Measurements from ENCODE around the gene ITGB8. TPM values are rescaled to one million over a fixed set of nuclear protein-coding genes. Genes with fewer than 3 reads are reported as not detected.
"Not testable (repeated sequence)": the region's sequence is repeated elsewhere in the genome, so short reads cannot be mapped to it uniquely, and the experiment has no call there.

ITGB8 gene
- total and polyA plus RNA-seq, 9 donors = 3.7 to 45.5 (median 10.6) TPM

DNA sequence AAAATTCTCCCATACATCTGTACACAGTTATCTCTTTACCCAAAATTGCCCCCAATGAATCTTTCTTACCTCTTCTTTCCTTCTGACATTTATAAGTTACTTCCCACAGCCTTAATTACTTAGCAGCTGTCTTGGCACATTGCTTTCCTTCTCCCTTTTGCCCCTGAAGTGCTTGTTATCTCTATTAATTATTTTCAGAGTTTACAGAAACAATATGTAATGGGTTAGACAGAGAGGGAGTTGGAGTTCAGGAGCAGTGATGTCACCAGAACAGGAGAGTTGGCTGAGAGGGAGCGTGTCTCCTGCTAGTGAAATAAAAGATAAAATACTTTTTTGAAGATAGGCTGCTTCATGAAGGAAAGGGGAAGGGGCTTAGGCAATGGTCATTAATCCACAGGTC is 57.4 kb downstream of the ITGB8 start:
- no peaks in the 10 kb centered on the region for H3K9me3 ChIP-seq
- no peaks in the 10 kb centered on the region for H3K4me1 ChIP-seq (ENCODE audit: insufficient read depth)
- no peak for DNase-seq
- no peaks in the 10 kb centered on the region for H3K27me3 ChIP-seq
- TF ChIP-seq, protein P1, sequence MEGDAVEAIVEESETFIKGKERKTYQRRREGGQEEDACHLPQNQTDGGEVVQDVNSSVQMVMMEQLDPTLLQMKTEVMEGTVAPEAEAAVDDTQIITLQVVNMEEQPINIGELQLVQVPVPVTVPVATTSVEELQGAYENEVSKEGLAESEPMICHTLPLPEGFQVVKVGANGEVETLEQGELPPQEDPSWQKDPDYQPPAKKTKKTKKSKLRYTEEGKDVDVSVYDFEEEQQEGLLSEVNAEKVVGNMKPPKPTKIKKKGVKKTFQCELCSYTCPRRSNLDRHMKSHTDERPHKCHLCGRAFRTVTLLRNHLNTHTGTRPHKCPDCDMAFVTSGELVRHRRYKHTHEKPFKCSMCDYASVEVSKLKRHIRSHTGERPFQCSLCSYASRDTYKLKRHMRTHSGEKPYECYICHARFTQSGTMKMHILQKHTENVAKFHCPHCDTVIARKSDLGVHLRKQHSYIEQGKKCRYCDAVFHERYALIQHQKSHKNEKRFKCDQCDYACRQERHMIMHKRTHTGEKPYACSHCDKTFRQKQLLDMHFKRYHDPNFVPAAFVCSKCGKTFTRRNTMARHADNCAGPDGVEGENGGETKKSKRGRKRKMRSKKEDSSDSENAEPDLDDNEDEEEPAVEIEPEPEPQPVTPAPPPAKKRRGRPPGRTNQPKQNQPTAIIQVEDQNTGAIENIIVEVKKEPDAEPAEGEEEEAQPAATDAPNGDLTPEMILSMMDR (IDR thresholded peaks at IDR 0.05) = no peak
- TF ChIP-seq POLR2A (IDR thresholded peaks at IDR 0.05) (no peak), EP300 (IDR thresholded peaks at IDR 0.05) (no peak)
- intact Hi-C loops (cut with DNase I) = no loop called here
- H3K27ac ChIP-seq = no peak overlapping the region
- no peak overlapping the region for H3K4me3 ChIP-seq
- WGBS, 3 donors = 26 to 50% (median 36%) methylated on average over 1 of the region's 1 CpG
- no peaks in the 10 kb centered on the region for H3K36me3 ChIP-seq

DNA sequence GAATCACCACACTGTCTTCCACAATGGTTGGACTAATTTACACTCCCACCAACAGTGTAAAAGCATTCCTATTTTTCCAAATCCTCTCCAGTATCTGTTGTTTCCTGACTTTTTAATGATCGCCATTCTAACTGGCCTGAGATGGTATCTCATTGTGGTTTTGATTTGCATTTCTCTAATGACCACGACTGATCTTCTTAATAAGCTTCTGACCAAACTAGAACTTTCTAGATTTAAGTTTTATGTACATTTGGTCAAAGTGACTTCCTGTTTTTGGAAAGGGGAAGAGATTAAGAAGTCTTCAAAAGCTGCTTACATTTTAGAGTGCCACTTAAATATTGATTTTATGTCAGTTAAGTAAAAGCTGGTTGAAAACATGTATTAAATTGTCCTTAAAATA is 58.5 kb downstream of the ITGB8 start:
- H3K4me1 ChIP-seq (ENCODE audit: insufficient read depth); intact Hi-C loops (cut with DNase I); H3K27me3 ChIP-seq; H3K27ac ChIP-seq; DNase-seq; H3K36me3 ChIP-seq; H3K4me3 ChIP-seq; H3K9me3 ChIP-seq: not testable (repeated sequence)
- 85 to 88% (median 88%) methylated on average over 2 of the region's 2 CpGs for WGBS, 3 donors

DNA sequence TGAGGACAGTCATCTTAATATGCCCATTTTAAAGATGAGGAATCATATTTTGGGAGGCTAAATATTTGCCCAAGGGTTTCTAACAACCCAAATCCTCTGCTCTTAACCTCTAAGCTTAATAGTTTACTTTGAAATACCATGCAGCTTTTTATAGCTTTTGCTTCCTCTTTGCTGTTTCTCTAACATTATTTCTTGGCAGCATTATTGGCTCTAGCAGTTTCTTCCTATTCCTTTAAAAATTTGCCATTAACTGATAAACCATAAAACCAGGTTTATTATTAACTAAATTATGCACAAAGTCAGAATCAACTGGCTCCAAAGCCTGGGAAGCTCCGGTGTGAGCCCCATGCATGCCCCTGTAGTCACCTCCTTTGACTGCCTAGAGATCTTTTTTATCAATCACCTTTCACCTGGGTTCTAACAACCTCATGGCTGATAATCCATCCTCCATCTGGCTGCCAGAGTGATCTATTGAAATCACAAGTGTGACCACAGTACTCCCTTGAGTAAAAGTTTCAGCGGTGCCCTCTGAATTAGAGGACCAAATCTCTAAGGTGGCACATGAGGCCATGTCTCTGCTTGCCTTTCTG is 62.4 kb downstream of the ITGB8 start:
- Histone ChIP-seq H3K4me1 (ENCODE audit: insufficient read depth) (no peaks in the 10 kb centered on the region), H3K27ac (no peak overlapping the region), H3K27me3 (no peaks in the 10 kb centered on the region), H3K9me3 (no peaks in the 10 kb centered on the region), H3K36me3 (no peaks in the 10 kb centered on the region), H3K4me3 (no peak overlapping the region)
- intact Hi-C loops (cut with DNase I) = no loop called here
- no peak for DNase-seq
- 92 to 96% (median 93%) methylated on average over 2 of the region's 2 CpGs for WGBS, 3 donors
- TF ChIP-seq POLR2A (IDR thresholded peaks at IDR 0.05) (no peak), EP300 (IDR thresholded peaks at IDR 0.05) (no peak)
- TF ChIP-seq, protein P1 (IDR thresholded peaks at IDR 0.05) = no peak

DNA sequence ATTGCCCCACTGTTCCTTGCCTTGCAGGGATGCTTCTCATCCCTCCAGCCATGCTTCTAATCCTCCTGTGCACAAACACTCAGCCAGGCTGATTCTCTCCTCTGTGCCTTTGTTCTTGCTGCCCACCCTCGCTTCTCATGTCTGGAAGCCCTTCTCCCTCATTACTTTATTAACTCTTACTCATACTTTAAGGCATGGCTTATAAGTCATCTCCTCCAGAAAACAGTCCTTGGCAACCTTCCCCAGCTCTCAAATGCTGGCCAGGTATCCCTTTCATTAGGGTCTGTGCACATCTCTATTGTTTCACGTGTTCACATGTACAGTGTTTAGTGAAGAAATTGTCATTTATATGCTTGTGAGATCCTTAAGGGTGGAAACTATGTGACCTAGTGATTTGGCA is 62.9 kb downstream of the ITGB8 start:
- TF ChIP-seq, protein P1 (IDR thresholded peaks at IDR 0.05) = no peak
- no peak for TF ChIP-seq POLR2A (IDR thresholded peaks at IDR 0.05)
- TF ChIP-seq EP300 (IDR thresholded peaks at IDR 0.05) = no peak
- Histone ChIP-seq H3K36me3 (no peaks in the 10 kb centered on the region), H3K27ac (no peak overlapping the region), H3K9me3 (no peaks in the 10 kb centered on the region), H3K27me3 (no peaks in the 10 kb centered on the region), H3K4me3 (no peak overlapping the region), H3K4me1 (ENCODE audit: insufficient read depth) (no peaks in the 10 kb centered on the region)
- no peak for DNase-seq
- intact Hi-C loops (cut with DNase I) = no loop called here
- WGBS, 3 donors = 94 to 95% (median 95%) methylated on average over 2 of the region's 2 CpGs

DNA sequence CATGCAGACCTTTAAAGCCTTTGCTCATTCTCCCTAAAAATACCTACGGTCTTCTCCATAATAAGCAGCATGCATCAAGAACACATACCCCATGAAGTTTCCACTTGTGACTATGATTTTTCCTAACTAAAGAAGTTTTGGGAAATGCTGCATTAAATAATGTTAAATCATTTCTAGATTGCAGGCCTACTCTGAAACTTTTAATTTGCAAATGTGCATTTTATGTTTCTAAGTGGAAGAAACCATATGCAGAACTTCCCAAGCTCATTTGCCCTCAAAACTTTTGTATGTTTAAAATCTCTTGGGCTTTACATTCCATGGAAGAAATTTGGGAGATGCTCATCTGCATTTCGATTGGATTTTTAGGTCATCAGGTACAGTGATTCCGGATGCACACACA is 63.6 kb downstream of the ITGB8 start:
- TF ChIP-seq POLR2A (IDR thresholded peaks at IDR 0.05) = no peak
- 96 to 97% (median 96%) methylated on average over 3 of the region's 3 CpGs for WGBS, 3 donors
- Histone ChIP-seq H3K27me3 (no peaks in the 10 kb centered on the region), H3K27ac (no peak overlapping the region), H3K36me3 (no peaks in the 10 kb centered on the region), H3K9me3 (no peaks in the 10 kb centered on the region), H3K4me1 (ENCODE audit: insufficient read depth) (no peaks in the 10 kb centered on the region), H3K4me3 (no peak overlapping the region)
- DNase-seq = no peak
- intact Hi-C loops (cut with DNase I) = no loop called here

Data from ovary (tissue), 9 donors.